ENCODE results near the gene CKS1B. TPM values are rescaled to one million over a fixed set of nuclear protein-coding genes. Genes with fewer than 3 reads are reported as not detected.

CKS1B gene
- total RNA-seq, 1 experiment from 2014 or later, result 192 TPM

GRCh38 chr1:154998818-154999570 is 24.5 kb downstream of the CKS1B start:
- peak; percentile 83 for DNase-seq (ENCODE audit: low spot score)
- in situ Hi-C loops (cut with HindIII; ENCODE audit: low sequenced_read_pairs), result no loop called here

GRCh38 chr1:154999571-155000410 is 25.3 kb downstream of the CKS1B start:
- peak; percentile 59 for DNase-seq (ENCODE audit: low spot score)
- in situ Hi-C loops (cut with HindIII; ENCODE audit: low sequenced_read_pairs), result no loop called here

- peak; percentile 45 for DNase-seq (ENCODE audit: low spot score)
- in situ Hi-C loops (cut with HindIII; ENCODE audit: low sequenced_read_pairs), result no loop called here
These were observed 25.9 kb downstream of the CKS1B start for GRCh38 chr1:155000411-155000725.

GRCh38 chr1:155000726-155001424 is 26.4 kb downstream of the CKS1B start:
- peak; percentile 88 for DNase-seq (ENCODE audit: low spot score)
- in situ Hi-C loops (cut with HindIII; ENCODE audit: low sequenced_read_pairs), result no loop called here

- in situ Hi-C loops (cut with HindIII; ENCODE audit: low sequenced_read_pairs), result no loop called here
- no peak for DNase-seq (ENCODE audit: low spot score)
These were observed 26.9 kb downstream of the CKS1B start for GRCh38 chr1:155001425-155001674.

GRCh38 chr1:155001675-155002463 is 27.4 kb downstream of the CKS1B start:
- in situ Hi-C loops (cut with HindIII; ENCODE audit: low sequenced_read_pairs), result no loop called here

GRCh38 chr1:155002464-155003226 is 28.2 kb downstream of the CKS1B start, which contains the start of gene ZBTB7B:
ZBTB7B (plus strand) TSS chr1:155002802; CDS start chr1:155014661, 11,859 bp downstream.
- in situ Hi-C loops (cut with HindIII; ENCODE audit: low sequenced_read_pairs), result no loop called here
- DNase-seq (ENCODE audit: low spot score), result no peak

More at GRCh38 chr1:155001675-155002463, 27.4 kb downstream of the CKS1B start:
- peak; percentile 100 for DNase-seq (ENCODE audit: low spot score)

GRCh38 chr1:155003227-155003765 is 28.8 kb downstream of the CKS1B start:
- in situ Hi-C loops (cut with HindIII; ENCODE audit: low sequenced_read_pairs), result no loop called here
- peak; percentile 56 for DNase-seq (ENCODE audit: low spot score)

- DNase-seq (ENCODE audit: low spot score), result peak; percentile 57
- in situ Hi-C loops (cut with HindIII; ENCODE audit: low sequenced_read_pairs), result no loop called here
These were observed 29.4 kb downstream of the CKS1B start for GRCh38 chr1:155003766-155004351.

GRCh38 chr1:155004352-155005075 is 30.0 kb downstream of the CKS1B start:
- in situ Hi-C loops (cut with HindIII; ENCODE audit: low sequenced_read_pairs), result no loop called here
- peak; percentile 53 for DNase-seq (ENCODE audit: low spot score)

- DNase-seq (ENCODE audit: low spot score), result no peak
- in situ Hi-C loops (cut with HindIII; ENCODE audit: low sequenced_read_pairs), result no loop called here
These were observed 30.9 kb downstream of the CKS1B start for GRCh38 chr1:155005076-155006011.

- peak; percentile 82 for DNase-seq (ENCODE audit: low spot score)
- in situ Hi-C loops (cut with HindIII; ENCODE audit: low sequenced_read_pairs), result no loop called here
These were observed 32.2 kb downstream of the CKS1B start for GRCh38 chr1:155006601-155007101.

GRCh38 chr1:155007251-155007828 is 32.9 kb downstream of the CKS1B start:
- in situ Hi-C loops (cut with HindIII; ENCODE audit: low sequenced_read_pairs), result no loop called here
- DNase-seq (ENCODE audit: low spot score), result no peak

GRCh38 chr1:155008015-155008941 is 33.8 kb downstream of the CKS1B start:
- no peak for DNase-seq (ENCODE audit: low spot score)
- in situ Hi-C loops (cut with HindIII; ENCODE audit: low sequenced_read_pairs), result no loop called here

- in situ Hi-C loops (cut with HindIII; ENCODE audit: low sequenced_read_pairs), result no loop called here
- DNase-seq (ENCODE audit: low spot score), result no peak
These were observed 34.8 kb downstream of the CKS1B start for GRCh38 chr1:155009221-155009711.

Data from G401 (cell line).